ENCODE results near the gene ADAMTS14. TPM values are rescaled to one million over a fixed set of nuclear protein-coding genes. Genes with fewer than 3 reads are reported as not detected.

The ADAMTS14 gene
- total and polyA plus RNA-seq, 4 donors: 2.0 to 4.7 (median 3.5) TPM

- Histone ChIP-seq H3K9me3 (ENCODE audit: control insufficient read depth, insufficient read depth, low read length) (no peaks in the 10 kb centered on the region), H3K36me3 (ENCODE audit: control insufficient read depth, insufficient read depth, low read length) (no peaks in the 10 kb centered on the region), H3K27ac (ENCODE audit: low read depth, low read length) (no peak overlapping the region), H3K4me3 (ENCODE audit: low read depth, low read length) (no peak overlapping the region), H3K4me1 (ENCODE audit: control insufficient read depth, insufficient read depth, low read length) (peaks cover 10% of the 10 kb centered on the region), H3K27me3 (ENCODE audit: control insufficient read depth, insufficient read depth, low read length) (no peaks in the 10 kb centered on the region)
- WGBS (ENCODE audit: insufficient coverage): 100% methylated on average over 1 of the region's 4 CpGs
- DNase-seq (ENCODE audit: low read depth in 4 of 6, low spot score in 6 of 6): no peak
These were observed 50.6 kb downstream of the ADAMTS14 start for GRCh38 chr10:70722820-70723424.

DNA sequence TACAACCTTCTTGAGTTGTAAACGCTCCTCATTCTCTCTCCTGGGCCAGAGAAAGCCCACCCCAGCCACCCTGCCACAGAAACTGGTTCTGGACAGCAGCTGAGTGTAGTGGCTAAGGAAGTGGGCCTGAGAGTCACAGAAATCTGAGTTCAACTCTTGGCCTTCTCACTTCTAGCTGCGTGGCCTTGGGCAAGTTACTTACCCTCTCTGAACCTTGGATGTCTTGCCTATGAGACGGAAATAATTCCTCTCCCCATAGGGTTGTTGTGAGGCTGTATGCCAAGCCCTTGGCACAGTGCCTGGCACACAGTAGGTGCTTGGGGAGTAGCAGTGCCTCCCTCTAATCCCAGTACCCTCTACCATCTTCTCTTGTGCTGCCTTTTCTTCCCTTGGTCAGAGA lies 51.5 kb downstream of the ADAMTS14 start:
- Histone ChIP-seq H3K4me3 (ENCODE audit: low read depth, low read length) (no peak overlapping the region), H3K9me3 (ENCODE audit: control insufficient read depth, insufficient read depth, low read length) (no peaks in the 10 kb centered on the region), H3K36me3 (ENCODE audit: control insufficient read depth, insufficient read depth, low read length) (no peaks in the 10 kb centered on the region), H3K27ac (ENCODE audit: low read depth, low read length) (no peak overlapping the region), H3K27me3 (ENCODE audit: control insufficient read depth, insufficient read depth, low read length) (no peaks in the 10 kb centered on the region), H3K4me1 (ENCODE audit: control insufficient read depth, insufficient read depth, low read length) (peaks cover 10% of the 10 kb centered on the region)
- no CpG with 5 or more reads among the region's 3 CpGs for WGBS (ENCODE audit: insufficient coverage)
- DNase-seq (ENCODE audit: low read depth in 4 of 6, low spot score in 6 of 6): no peak

- Histone ChIP-seq H3K36me3 (ENCODE audit: control insufficient read depth, insufficient read depth, low read length) (no peaks in the 10 kb centered on the region), H3K27ac (ENCODE audit: low read depth, low read length) (no peak overlapping the region), H3K4me1 (ENCODE audit: control insufficient read depth, insufficient read depth, low read length) (peaks cover 14% of the 10 kb centered on the region), H3K27me3 (ENCODE audit: control insufficient read depth, insufficient read depth, low read length) (no peaks in the 10 kb centered on the region), H3K9me3 (ENCODE audit: control insufficient read depth, insufficient read depth, low read length) (no peaks in the 10 kb centered on the region), H3K4me3 (ENCODE audit: low read depth, low read length) (no peak overlapping the region)
- 62% methylated on average over 8 of the region's 10 CpGs for WGBS (ENCODE audit: insufficient coverage)
- no peak for DNase-seq (ENCODE audit: low read depth in 4 of 6, low spot score in 6 of 6)
These were observed 54.7 kb downstream of the ADAMTS14 start for GRCh38 chr10:70726909-70727495.

DNA sequence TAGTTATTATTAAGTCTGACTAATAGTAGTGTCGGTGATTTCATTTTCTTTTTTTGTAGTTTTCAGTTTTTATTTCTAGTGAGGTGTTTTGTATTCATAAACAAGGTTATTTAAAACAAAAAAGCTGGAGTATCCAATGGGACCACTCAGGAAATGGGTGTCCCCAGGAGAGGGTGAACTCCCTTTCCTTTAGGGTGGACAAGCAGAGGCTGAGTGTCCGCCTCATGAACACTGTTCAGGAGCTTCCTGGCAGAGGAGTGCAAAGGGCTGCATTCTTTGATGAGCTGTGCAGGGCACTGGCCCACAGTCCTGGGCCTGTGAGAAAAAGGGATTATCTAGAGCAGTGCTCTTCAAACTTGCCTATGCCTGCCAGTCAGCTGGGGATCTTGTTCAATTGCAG lies 56.0 kb downstream of the ADAMTS14 start:
- Histone ChIP-seq H3K4me1 (ENCODE audit: control insufficient read depth, insufficient read depth, low read length) (peaks cover 18% of the 10 kb centered on the region), H3K4me3 (ENCODE audit: low read depth, low read length) (no peak overlapping the region), H3K9me3 (ENCODE audit: control insufficient read depth, insufficient read depth, low read length) (no peaks in the 10 kb centered on the region), H3K27me3 (ENCODE audit: control insufficient read depth, insufficient read depth, low read length) (no peaks in the 10 kb centered on the region), H3K36me3 (ENCODE audit: control insufficient read depth, insufficient read depth, low read length) (no peaks in the 10 kb centered on the region), H3K27ac (ENCODE audit: low read depth, low read length) (no peak overlapping the region)
- 100% methylated on average over 1 of the region's 2 CpGs for WGBS (ENCODE audit: insufficient coverage)
- no peak for DNase-seq (ENCODE audit: low read depth in 4 of 6, low spot score in 6 of 6)

DNA sequence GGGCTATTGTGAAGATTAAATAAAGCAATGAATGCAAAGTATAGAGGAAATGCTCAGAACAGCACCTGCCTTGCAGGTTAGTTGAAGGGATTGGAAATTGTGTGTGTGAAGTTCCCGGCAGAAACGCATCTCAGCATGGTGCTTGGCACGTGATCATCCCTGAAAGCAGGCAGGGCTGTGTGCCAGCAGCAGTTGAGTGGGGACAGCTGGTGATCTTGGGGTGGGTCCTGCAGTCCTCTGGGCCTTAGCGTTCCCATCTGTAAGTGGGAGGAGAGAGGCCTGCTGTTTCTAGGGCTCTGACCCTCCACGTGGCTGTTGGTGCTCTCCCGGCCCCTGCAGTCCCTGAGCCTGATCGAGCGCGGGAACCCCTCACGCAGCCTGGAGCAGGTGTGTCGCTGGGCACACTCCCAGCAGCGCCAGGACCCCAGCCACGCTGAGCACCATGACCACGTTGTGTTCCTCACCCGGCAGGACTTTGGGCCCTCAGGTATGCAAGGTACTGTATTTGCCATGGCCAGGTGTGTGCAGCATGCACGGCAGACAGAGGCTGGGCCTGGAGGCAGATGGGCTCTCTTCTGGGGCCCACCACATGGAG lies 57.6 kb downstream of the ADAMTS14 start:
- 51% methylated on average over 16 of the region's 16 CpGs for WGBS (ENCODE audit: insufficient coverage)

GRCh38 chr10:70730955-70731354 lies 58.6 kb downstream of the ADAMTS14 start:
- H3K4me3 ChIP-seq (ENCODE audit: low read depth, low read length): no peak overlapping the region
- H3K4me1 ChIP-seq (ENCODE audit: control insufficient read depth, insufficient read depth, low read length): peaks cover 15% of the 10 kb centered on the region
- no peak overlapping the region for H3K27ac ChIP-seq (ENCODE audit: low read depth, low read length)
- no peaks in the 10 kb centered on the region for H3K27me3 ChIP-seq (ENCODE audit: control insufficient read depth, insufficient read depth, low read length)
- no peak for DNase-seq (ENCODE audit: low read depth in 4 of 6, low spot score in 6 of 6)
- no peaks in the 10 kb centered on the region for H3K36me3 ChIP-seq (ENCODE audit: control insufficient read depth, insufficient read depth, low read length)
- no peaks in the 10 kb centered on the region for H3K9me3 ChIP-seq (ENCODE audit: control insufficient read depth, insufficient read depth, low read length)
- 86% methylated on average over 2 of the region's 2 CpGs for WGBS (ENCODE audit: insufficient coverage)

More for the DNA sequence above, 57.6 kb downstream of the ADAMTS14 start:
- no peaks in the 10 kb centered on the region for H3K9me3 ChIP-seq (ENCODE audit: control insufficient read depth, insufficient read depth, low read length)
- peak in 5 of 6 donors; percentile 13 to 85 (median 28) for DNase-seq (ENCODE audit: low read depth in 4 of 6, low spot score in 6 of 6)
- no peaks in the 10 kb centered on the region for H3K36me3 ChIP-seq (ENCODE audit: control insufficient read depth, insufficient read depth, low read length)
- no peak overlapping the region for H3K4me3 ChIP-seq (ENCODE audit: low read depth, low read length)
- no peak overlapping the region for H3K27ac ChIP-seq (ENCODE audit: low read depth, low read length)
- H3K4me1 ChIP-seq (ENCODE audit: control insufficient read depth, insufficient read depth, low read length): peaks cover 18% of the 10 kb centered on the region
- no peaks in the 10 kb centered on the region for H3K27me3 ChIP-seq (ENCODE audit: control insufficient read depth, insufficient read depth, low read length)

DNA sequence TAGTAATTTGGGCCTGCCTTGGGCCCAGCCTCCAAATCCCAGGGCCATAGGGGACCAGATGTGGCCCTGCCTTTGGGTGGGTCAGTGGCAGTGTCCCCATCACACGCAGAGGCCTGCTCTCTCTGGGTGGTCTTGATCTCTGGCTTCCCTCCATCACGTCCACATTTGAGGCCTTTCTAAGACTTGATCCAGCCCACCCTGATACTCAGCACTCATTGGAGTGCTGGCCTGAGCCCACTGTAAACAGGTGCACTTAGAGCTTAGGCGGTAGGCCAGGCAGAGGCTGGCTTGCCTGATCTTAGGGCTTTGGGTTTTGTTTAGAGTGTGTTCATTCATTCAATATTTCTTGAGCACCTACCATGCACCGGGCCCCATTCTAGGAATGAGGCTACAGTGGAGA lies 60.3 kb downstream of the ADAMTS14 start:
- Histone ChIP-seq H3K27ac (ENCODE audit: low read depth, low read length) (no peak overlapping the region), H3K4me1 (ENCODE audit: control insufficient read depth, insufficient read depth, low read length) (peaks cover 13% of the 10 kb centered on the region), H3K4me3 (ENCODE audit: low read depth, low read length) (no peak overlapping the region), H3K36me3 (ENCODE audit: control insufficient read depth, insufficient read depth, low read length) (no peaks in the 10 kb centered on the region), H3K27me3 (ENCODE audit: control insufficient read depth, insufficient read depth, low read length) (no peaks in the 10 kb centered on the region), H3K9me3 (ENCODE audit: control insufficient read depth, insufficient read depth, low read length) (no peaks in the 10 kb centered on the region)
- peak in 1 of 6 donors; percentile 29 for DNase-seq (ENCODE audit: low read depth in 4 of 6, low spot score in 6 of 6)
- 93% methylated on average over 3 of the region's 4 CpGs for WGBS (ENCODE audit: insufficient coverage)

DNA sequence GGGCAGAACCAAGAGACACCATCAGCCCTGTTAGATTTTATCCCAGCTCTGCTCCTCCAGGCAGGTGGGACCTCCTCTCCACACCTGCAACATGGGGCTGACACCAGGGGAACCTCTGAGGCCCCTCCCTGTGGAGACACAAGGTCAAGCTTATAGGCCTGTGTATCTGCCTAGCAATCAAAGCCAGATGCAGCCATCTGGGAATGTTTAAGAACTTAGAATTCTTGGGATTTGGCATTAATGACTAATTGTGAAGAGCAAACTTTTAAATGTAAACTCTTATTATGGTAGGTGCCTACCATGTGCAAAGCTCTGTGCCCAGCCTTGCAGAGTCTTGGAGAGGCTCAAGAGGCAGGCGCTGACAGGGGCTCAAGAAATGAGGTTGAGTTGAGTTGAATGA lies 60.7 kb downstream of the ADAMTS14 start:
- Histone ChIP-seq H3K27me3 (ENCODE audit: control insufficient read depth, insufficient read depth, low read length) (no peaks in the 10 kb centered on the region), H3K27ac (ENCODE audit: low read depth, low read length) (no peak overlapping the region), H3K4me3 (ENCODE audit: low read depth, low read length) (no peak overlapping the region), H3K4me1 (ENCODE audit: control insufficient read depth, insufficient read depth, low read length) (peaks cover 13% of the 10 kb centered on the region), H3K36me3 (ENCODE audit: control insufficient read depth, insufficient read depth, low read length) (no peaks in the 10 kb centered on the region), H3K9me3 (ENCODE audit: control insufficient read depth, insufficient read depth, low read length) (no peaks in the 10 kb centered on the region)
- no peak for DNase-seq (ENCODE audit: low read depth in 4 of 6, low spot score in 6 of 6)
- WGBS (ENCODE audit: insufficient coverage): 100% methylated on average over 1 of the region's 1 CpG

- Histone ChIP-seq H3K9me3 (ENCODE audit: control insufficient read depth, insufficient read depth, low read length) (no peaks in the 10 kb centered on the region), H3K4me3 (ENCODE audit: low read depth, low read length) (no peak overlapping the region), H3K27ac (ENCODE audit: low read depth, low read length) (no peak overlapping the region), H3K27me3 (ENCODE audit: control insufficient read depth, insufficient read depth, low read length) (no peaks in the 10 kb centered on the region), H3K36me3 (ENCODE audit: control insufficient read depth, insufficient read depth, low read length) (no peaks in the 10 kb centered on the region), H3K4me1 (ENCODE audit: control insufficient read depth, insufficient read depth, low read length) (peaks cover 12% of the 10 kb centered on the region)
- 78% methylated on average over 3 of the region's 3 CpGs for WGBS (ENCODE audit: insufficient coverage)
- no peak for DNase-seq (ENCODE audit: low read depth in 4 of 6, low spot score in 6 of 6)
These were observed 62.9 kb downstream of the ADAMTS14 start for GRCh38 chr10:70735161-70735560.

GRCh38 chr10:70736525-70736924 lies 64.2 kb downstream of the ADAMTS14 start:
- no peak for DNase-seq (ENCODE audit: low read depth in 4 of 6, low spot score in 6 of 6)
- Histone ChIP-seq H3K27me3 (ENCODE audit: control insufficient read depth, insufficient read depth, low read length) (no peaks in the 10 kb centered on the region), H3K27ac (ENCODE audit: low read depth, low read length) (no peak overlapping the region), H3K36me3 (ENCODE audit: control insufficient read depth, insufficient read depth, low read length) (no peaks in the 10 kb centered on the region), H3K4me1 (ENCODE audit: control insufficient read depth, insufficient read depth, low read length) (peaks cover 11% of the 10 kb centered on the region), H3K9me3 (ENCODE audit: control insufficient read depth, insufficient read depth, low read length) (no peaks in the 10 kb centered on the region), H3K4me3 (ENCODE audit: low read depth, low read length) (no peak overlapping the region)
- 92% methylated on average over 2 of the region's 3 CpGs for WGBS (ENCODE audit: insufficient coverage)

Measured in spinal cord (tissue), 10 donors.